BLaER1 treated with 17β-estradiol and CSF1 and Interleukin-3, amounts not matched to agents 10 nM and 100 nM (cell line): ENCODE measurements around the gene NF1.
A peak's percentile ranks its signal among the peaks of the same experiment; 100 is the strongest.

Source experiments
- H3K27ac ChIP-seq, 11 experiments: shearing (Covaris generic); formaldehyde crosslinking; 2 replicates each; pipeline ENCODE4 v1.8.1; 2022
- H3K27me3 ChIP-seq, 11 experiments: shearing (Covaris generic); formaldehyde crosslinking; 2 replicates each; pipeline ENCODE4 v1.8.1; 2022
- H3K36me3 ChIP-seq, 11 experiments: shearing (Covaris generic); formaldehyde crosslinking; 2 replicates each; pipeline ENCODE4 v1.8.1; 2022
- H3K4me1 ChIP-seq, 10 experiments: shearing (Covaris generic); formaldehyde crosslinking; 2 replicates each; pipeline ENCODE4 v1.8.1; 2022
- H3K4me2 ChIP-seq, 11 experiments: shearing (Covaris generic); formaldehyde crosslinking; 2 replicates each; pipeline ENCODE4 v1.8.1; 2022
- H3K4me3 ChIP-seq, 10 experiments: shearing (Covaris generic); formaldehyde crosslinking; 2 replicates each; pipeline ENCODE4 v1.8.1; 2022
- H3K9ac ChIP-seq, 11 experiments: shearing (Covaris generic); formaldehyde crosslinking; 2 replicates each; pipeline ENCODE4 v1.8.1; 2022
- H3K9me3 ChIP-seq, 11 experiments: shearing (Covaris generic); formaldehyde crosslinking; replicated peaks in 1 of 11; 2 replicates each; pipeline ENCODE4 v1.8.1; 2022
- H4K20me1 ChIP-seq, 11 experiments: shearing (Covaris generic); formaldehyde crosslinking; 2 replicates each; pipeline ENCODE4 v1.8.1; 2022
- Cebpa-rat ChIP-seq, 11 experiments: shearing (Covaris generic); IDR thresholded peaks; 2 replicates each; pipeline ENCODE4 v1.8.1; 2022

Gene NF1

DNA sequence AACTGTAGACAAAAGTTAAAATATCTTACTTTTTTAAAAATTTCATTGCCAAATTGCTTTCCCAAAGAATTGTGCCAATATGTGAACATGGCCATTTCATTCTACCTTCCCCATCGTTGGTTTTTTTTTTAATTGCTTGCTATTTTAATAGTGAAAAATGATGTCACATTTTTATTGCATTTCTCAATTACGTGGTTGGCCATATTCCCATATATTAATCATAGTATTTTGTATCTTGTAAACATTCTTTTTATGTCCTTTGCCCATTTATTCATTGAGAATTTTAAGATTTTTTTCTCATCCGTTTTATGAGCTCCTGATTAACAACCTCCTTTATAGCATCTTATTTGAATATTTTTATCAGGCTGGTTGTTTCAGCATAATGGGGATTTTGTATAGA is 195.0 kb downstream of the NF1 start:
- H3K36me3 ChIP-seq, result peaks cover 0 to 76% (median 10%) of the 10 kb centered on the region in 11 experiments; a peak in 20 of 22 replicates
- H3K27me3 ChIP-seq, result no peaks in the 10 kb centered on the region
- no peak overlapping the region for H3K4me3 ChIP-seq

DNA sequence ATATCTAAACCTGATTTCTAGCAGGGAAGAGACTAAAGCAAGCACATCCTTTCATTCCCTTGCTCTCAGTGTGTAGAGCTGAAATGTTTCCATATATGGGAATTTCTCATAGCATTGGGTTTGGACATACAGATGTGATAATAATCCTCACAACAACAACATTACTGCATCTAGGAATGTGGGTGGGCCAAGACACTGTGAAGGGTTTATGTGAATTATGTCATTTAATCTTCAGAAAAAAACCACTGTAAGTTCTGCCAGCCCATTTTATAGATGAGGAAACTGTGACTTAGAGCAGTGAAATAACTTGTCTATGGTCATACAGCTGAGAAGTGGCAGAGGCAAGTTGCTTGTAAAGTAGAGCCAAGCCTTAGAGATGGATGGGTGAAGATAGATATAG is 197.0 kb downstream of the NF1 start:
- Histone ChIP-seq H4K20me1 (no peaks in the 10 kb centered on the region; a peak in 1 of 22 replicates), H3K4me3 (no peak overlapping the region), H3K4me2 (no peak overlapping the region), H3K27me3 (no peaks in the 10 kb centered on the region), H3K27ac (no peak overlapping the region), H3K9me3 (no peaks in the 10 kb centered on the region), H3K9ac (no peak overlapping the region), H3K36me3 (peaks cover 0 to 68% (median 10%) of the 10 kb centered on the region in 11 experiments; a peak in 20 of 22 replicates), H3K4me1 (peaks cover 0 to 20% (median 11%) of the 10 kb centered on the region in 10 experiments; a peak in 13 of 20 replicates)
- TF ChIP-seq Cebpa-rat (IDR thresholded peaks at IDR 0.05), result no peak

More for the DNA sequence above, 195.0 kb downstream of the NF1 start:
- Histone ChIP-seq H3K4me1 (peaks cover 0 to 13% (median 6%) of the 10 kb centered on the region in 10 experiments; a peak in 13 of 20 replicates), H3K27ac (no peak overlapping the region; a peak in 1 of 22 replicates), H4K20me1 (no peaks in the 10 kb centered on the region), H3K9ac (no peak overlapping the region), H3K9me3 (no peaks in the 10 kb centered on the region), H3K4me2 (no peak overlapping the region; a peak in 1 of 22 replicates)
- no peak for TF ChIP-seq Cebpa-rat (IDR thresholded peaks at IDR 0.05)

DNA sequence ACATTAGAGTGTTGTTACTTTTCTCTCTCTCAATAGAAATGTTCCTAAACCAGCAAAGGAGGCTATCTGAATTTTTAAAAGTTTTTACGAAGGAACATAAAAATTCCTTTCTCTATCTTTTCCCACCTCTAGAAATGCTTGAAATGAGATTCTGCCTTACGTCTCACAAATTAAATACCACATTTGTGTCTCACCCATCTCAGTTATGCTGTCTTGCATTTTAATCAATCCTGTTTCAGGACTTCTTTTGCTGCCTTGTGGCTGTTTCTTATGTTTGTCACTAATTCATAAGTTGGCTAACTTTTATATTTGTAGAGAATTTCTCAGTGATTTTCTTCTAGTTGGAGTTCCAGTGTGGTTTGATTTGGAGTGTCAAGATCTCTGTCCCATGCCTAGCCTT is 198.8 kb downstream of the NF1 start:
- Histone ChIP-seq H3K36me3 (peaks cover 0 to 56% (median 6%) of the 10 kb centered on the region in 11 experiments; a peak in 12 of 22 replicates), H3K4me1 (peaks cover 0 to 20% (median 11%) of the 10 kb centered on the region in 10 experiments; a peak in 13 of 20 replicates), H4K20me1 (no peaks in the 10 kb centered on the region; a peak in 1 of 22 replicates), H3K4me3 (no peak overlapping the region), H3K9me3 (no peaks in the 10 kb centered on the region), H3K9ac (no peak overlapping the region), H3K4me2 (no peak overlapping the region), H3K27ac (no peak overlapping the region), H3K27me3 (no peaks in the 10 kb centered on the region)
- no peak for TF ChIP-seq Cebpa-rat (IDR thresholded peaks at IDR 0.05)

DNA sequence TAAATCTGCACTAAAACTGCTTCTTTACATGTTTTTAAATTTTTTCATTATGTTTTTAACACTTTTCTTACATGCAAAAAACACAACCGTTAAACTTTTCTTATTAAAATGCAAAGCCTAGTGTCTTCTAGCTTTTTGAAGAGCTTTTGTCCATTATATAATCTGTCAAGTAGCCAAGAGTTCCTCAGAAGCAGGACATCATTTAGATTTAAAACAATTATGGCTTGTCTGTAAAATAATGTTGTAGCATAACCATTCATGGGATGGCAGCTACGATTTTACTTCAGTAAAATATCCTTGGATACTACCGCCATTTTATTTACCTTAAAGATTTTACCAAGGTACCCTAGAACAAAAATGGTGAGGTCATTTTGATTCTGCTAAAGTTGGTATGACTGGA is 199.5 kb downstream of the NF1 start:
- peaks cover 0 to 50% (median 6%) of the 10 kb centered on the region in 11 experiments; a peak in 12 of 22 replicates for H3K36me3 ChIP-seq
- no peak for TF ChIP-seq Cebpa-rat (IDR thresholded peaks at IDR 0.05)
- no peaks in the 10 kb centered on the region for H3K27me3 ChIP-seq
- no peak overlapping the region for H3K9ac ChIP-seq
- H4K20me1 ChIP-seq, result no peaks in the 10 kb centered on the region; a peak in 1 of 22 replicates
- no peak overlapping the region for H3K4me3 ChIP-seq
- H3K9me3 ChIP-seq, result no peaks in the 10 kb centered on the region
- no peak overlapping the region for H3K27ac ChIP-seq
- H3K4me2 ChIP-seq, result peak overlapping the region in 4 of 11 experiments; percentile 4 to 57 (median 42); a peak in 7 of 22 replicates
- H3K4me1 ChIP-seq, result peaks cover 0 to 20% (median 11%) of the 10 kb centered on the region in 10 experiments; a peak in 13 of 20 replicates

DNA sequence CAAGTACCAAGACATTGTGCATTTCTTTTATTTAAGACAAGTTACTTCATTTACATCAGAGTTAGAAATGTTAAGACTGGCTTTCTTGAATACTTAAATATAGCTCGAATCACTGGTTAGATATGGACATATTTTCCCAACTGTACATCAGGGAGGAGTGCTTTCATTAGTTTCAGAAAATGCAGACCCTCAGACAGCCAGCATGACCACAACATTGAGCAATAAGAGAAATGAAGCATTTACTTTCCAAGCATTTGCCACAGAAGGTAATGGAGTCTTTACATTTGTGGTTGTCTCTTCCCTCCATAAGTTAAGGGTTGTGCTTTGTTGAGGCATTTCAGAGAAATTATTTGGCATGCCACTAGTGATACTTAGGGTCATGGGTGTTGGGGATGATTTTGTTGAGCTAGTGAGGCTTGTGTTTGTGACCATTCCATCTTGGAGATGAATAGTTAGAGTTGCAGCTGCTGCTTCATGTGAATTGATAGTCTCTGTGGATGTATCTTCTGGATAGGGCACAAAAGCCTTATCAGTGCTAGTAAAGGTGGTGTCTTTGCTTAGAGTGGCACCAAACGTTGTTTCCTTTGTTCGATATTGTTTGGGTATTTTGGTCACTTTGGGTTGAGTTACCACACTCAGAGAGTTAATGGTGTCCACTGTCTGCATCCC is 200.2 kb downstream of the NF1 start:
- peak overlapping the region in 7 of 11 experiments; percentile 14 to 65 (median 45); a peak in 11 of 22 replicates for H3K4me2 ChIP-seq
- TF ChIP-seq Cebpa-rat (IDR thresholded peaks at IDR 0.05), result peak in 2 of 11 experiments; percentile 37 to 65; a peak in 4 of 22 replicates
- no peak overlapping the region for H3K4me3 ChIP-seq
- H3K27me3 ChIP-seq, result no peaks in the 10 kb centered on the region
- H3K27ac ChIP-seq, result peak overlapping the region in 4 of 11 experiments; percentile 2 to 14 (median 2); a peak in 2 of 22 replicates
- H4K20me1 ChIP-seq, result no peaks in the 10 kb centered on the region; a peak in 1 of 22 replicates
- peaks cover 0 to 20% (median 11%) of the 10 kb centered on the region in 10 experiments; a peak in 13 of 20 replicates for H3K4me1 ChIP-seq
- H3K9ac ChIP-seq, result no peak overlapping the region
- peaks cover 0 to 45% (median 6%) of the 10 kb centered on the region in 11 experiments; a peak in 12 of 22 replicates for H3K36me3 ChIP-seq
- no peaks in the 10 kb centered on the region for H3K9me3 ChIP-seq

DNA sequence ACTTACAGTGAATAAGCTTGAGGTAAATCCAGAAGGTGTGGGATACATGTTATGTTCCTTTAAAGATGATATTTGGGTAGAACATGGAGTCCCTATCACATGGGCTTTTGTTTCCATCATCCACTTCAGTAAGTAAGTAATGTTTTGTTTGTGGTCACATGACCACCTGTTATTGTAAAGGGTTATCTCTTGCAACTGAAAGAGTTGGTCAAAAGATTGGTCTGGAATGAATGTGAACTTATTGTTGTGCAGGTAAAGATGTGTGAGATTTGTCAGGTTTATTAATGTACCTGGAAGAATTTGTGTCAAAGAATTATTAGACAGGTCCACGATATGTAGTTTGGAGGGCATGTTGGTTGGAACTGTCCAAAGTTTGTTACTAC is 200.7 kb downstream of the NF1 start:
- H3K9ac ChIP-seq, result no peak overlapping the region
- peaks cover 0 to 20% (median 11%) of the 10 kb centered on the region in 10 experiments; a peak in 11 of 20 replicates for H3K4me1 ChIP-seq
- H3K36me3 ChIP-seq, result peaks cover 0 to 47% (median 6%) of the 10 kb centered on the region in 11 experiments; a peak in 12 of 22 replicates
- H3K4me3 ChIP-seq, result no peak overlapping the region
- H4K20me1 ChIP-seq, result peaks cover 0 to 2% (median 0%) of the 10 kb centered on the region in 11 experiments; a peak in 2 of 22 replicates
- no peak for TF ChIP-seq Cebpa-rat (IDR thresholded peaks at IDR 0.05)
- no peaks in the 10 kb centered on the region for H3K9me3 ChIP-seq
- peak overlapping the region in 4 of 11 experiments; percentile 40 to 65 (median 51); a peak in 8 of 22 replicates for H3K4me2 ChIP-seq
- no peaks in the 10 kb centered on the region for H3K27me3 ChIP-seq
- H3K27ac ChIP-seq, result peak overlapping the region in 3 of 11 experiments; percentile 2 to 14 (median 3); a peak in 2 of 22 replicates

DNA sequence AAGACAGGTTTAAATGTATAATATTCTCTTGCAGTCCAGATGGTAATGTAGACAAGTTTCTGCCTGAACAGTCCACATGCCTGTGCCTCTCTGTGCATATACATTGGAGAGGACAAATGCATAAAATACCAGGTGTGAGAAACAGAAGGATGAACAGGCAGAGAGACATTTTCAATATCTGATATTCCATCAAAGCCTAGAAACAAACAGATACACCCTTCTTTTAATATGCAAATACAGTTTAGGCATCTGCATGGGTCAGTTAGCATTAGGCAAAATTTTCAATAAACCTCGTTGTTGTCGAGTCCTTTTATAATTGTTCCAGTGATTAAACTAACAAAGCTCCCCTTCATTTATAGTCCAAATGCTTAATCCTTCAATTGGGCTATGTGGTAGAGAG is 201.4 kb downstream of the NF1 start:
- no peak for TF ChIP-seq Cebpa-rat (IDR thresholded peaks at IDR 0.05)
- Histone ChIP-seq H3K4me1 (peaks cover 0 to 20% (median 11%) of the 10 kb centered on the region in 10 experiments; a peak in 11 of 20 replicates), H3K4me3 (no peak overlapping the region), H3K9me3 (no peaks in the 10 kb centered on the region), H4K20me1 (peaks cover 0 to 8% (median 0%) of the 10 kb centered on the region in 11 experiments; a peak in 4 of 22 replicates), H3K4me2 (no peak overlapping the region), H3K27me3 (no peaks in the 10 kb centered on the region), H3K9ac (no peak overlapping the region), H3K27ac (no peak overlapping the region), H3K36me3 (peaks cover 0 to 47% (median 6%) of the 10 kb centered on the region in 11 experiments; a peak in 14 of 22 replicates)

DNA sequence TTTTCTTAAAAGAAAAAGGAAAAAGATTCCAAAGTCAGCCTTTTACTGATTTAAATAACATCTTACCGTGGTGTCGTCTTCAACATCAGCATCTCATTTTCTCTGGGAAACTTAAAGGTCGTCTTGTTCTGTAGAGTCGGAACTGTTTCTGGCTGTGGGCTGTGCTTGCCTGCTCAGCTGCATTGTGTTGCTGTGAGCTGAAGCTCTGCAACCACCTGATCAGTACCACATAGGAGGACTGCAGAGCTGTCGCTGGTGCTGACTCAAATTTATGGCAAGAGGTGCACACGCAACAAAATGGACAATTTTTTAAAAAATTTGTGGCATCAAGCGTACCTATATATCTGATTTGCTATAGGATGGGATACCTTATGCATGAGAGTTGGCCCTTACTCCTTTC is 202.3 kb downstream of the NF1 start, which contains the start of gene OMG:
TSS of gene OMG (minus strand) at position 150 of the 400 bp plus-strand sequence. CDS start 908 bp downstream, outside the sequence.
- Histone ChIP-seq H3K4me3 (no peak within 1 kb of the TSS), H4K20me1 (peaks cover 0 to 18% (median 0%) of the 10 kb centered on the region in 11 experiments; a peak in 7 of 22 replicates), H3K9me3 (no peaks in the 10 kb centered on the region), H3K4me2 (no peak within 1 kb of the TSS), H3K4me1 (peaks cover 0 to 20% (median 11%) of the 10 kb centered on the region in 10 experiments; a peak in 12 of 20 replicates), H3K9ac (no peak within 1 kb of the TSS), H3K27ac (no peak within 1 kb of the TSS), H3K27me3 (no peaks in the 10 kb centered on the region), H3K36me3 (peaks cover 0 to 47% (median 6%) of the 10 kb centered on the region in 11 experiments; a peak in 16 of 22 replicates)
- TF ChIP-seq Cebpa-rat (IDR thresholded peaks at IDR 0.05), result no peak

DNA sequence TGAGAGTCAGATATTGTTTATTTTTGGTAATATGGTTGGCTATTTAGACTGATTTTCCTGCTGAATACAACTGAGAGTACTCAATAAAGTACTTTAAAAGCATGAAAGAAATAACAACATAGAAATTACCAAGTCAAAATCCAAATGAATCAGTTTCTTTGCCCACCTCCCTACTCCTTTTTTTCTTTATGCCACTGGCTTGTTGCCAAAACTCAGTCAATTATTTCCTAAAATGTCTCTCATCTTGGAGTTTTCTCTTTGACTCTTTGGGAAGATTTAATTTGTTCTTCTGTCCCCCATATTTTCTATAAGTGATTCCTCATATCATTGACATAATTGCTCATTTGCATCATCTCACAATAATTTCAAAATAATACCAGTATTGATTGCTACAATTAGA is 204.8 kb downstream of the NF1 start:
- no peak for TF ChIP-seq Cebpa-rat (IDR thresholded peaks at IDR 0.05)

More for the DNA sequence above, 204.8 kb downstream of the NF1 start:
- Histone ChIP-seq H3K27me3 (no peaks in the 10 kb centered on the region), H3K27ac (no peak overlapping the region), H4K20me1 (peaks cover 0 to 43% (median 4%) of the 10 kb centered on the region in 11 experiments; a peak in 10 of 22 replicates), H3K36me3 (peaks cover 19 to 55% (median 28%) of the 10 kb centered on the region in 11 experiments), H3K4me1 (peaks cover 0 to 11% (median 7%) of the 10 kb centered on the region in 10 experiments; a peak in 11 of 20 replicates), H3K9ac (no peak overlapping the region), H3K9me3 (peaks cover 0 to 18% (median 14%) of the 10 kb centered on the region in 11 experiments; a peak in 17 of 22 replicates), H3K4me2 (no peak overlapping the region), H3K4me3 (no peak overlapping the region)
